ENCODE measurements around the gene C17orf100.
"Not testable (repeated sequence)": the region's sequence is repeated elsewhere in the genome, so short reads cannot be mapped to it uniquely, and the experiment has no call there.

C17orf100 gene

DNA sequence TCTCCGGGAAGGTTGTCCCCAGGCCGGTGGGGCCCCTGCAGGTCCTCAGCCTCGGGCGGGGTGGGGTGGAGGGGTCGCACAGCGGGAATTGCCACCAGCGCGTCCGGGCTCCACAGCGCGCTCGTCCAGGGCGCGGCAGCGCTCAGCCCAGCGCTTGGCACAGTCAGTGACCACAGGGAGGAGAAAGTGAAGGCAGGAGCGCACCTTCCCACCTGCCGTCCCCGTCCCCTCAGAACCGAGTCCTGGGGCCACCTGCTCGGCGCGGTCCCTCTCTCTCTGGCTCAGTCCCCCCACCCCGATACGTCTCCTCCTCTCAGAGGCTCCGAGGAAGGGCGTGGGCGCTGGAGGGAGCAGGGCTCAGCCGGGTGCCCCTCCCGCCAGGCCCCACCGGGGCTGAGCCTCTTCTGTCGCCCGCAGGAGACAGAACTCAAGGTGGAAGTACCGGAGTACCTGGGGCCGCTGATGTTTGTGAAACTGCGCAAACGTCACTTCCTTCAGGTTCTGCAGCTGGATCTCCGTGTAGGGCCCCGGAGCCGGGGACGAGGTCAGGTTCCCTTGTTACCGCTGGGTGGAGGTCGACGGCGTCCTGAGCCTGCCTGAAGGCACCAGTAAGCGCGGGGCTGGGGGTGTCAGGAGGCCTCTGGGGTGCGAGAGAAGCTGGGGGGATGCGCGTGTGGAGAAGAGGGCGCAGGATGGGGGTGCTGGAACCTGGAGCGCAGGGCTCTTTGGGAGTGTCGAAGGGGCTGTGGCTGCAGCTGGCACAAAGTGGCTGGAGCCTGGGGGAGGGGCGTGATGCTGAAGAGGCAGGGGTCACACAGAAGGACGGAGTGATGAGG is 5.5 kb downstream of the C17orf100 start:
- not testable (repeated sequence) for H3K36me3 Mint-ChIP-seq; H3K9me3 Mint-ChIP-seq; DNase-seq (ENCODE audit: low spot score in 2 of 2)
- H3K4me3 Mint-ChIP-seq: peak overlapping the region; percentile 73
- H3K4me1 Mint-ChIP-seq: peaks cover 56% of the 10 kb centered on the region
- H3K27ac Mint-ChIP-seq: peak overlapping the region; percentile 49
- ATAC-seq: peak; percentile 70

DNA sequence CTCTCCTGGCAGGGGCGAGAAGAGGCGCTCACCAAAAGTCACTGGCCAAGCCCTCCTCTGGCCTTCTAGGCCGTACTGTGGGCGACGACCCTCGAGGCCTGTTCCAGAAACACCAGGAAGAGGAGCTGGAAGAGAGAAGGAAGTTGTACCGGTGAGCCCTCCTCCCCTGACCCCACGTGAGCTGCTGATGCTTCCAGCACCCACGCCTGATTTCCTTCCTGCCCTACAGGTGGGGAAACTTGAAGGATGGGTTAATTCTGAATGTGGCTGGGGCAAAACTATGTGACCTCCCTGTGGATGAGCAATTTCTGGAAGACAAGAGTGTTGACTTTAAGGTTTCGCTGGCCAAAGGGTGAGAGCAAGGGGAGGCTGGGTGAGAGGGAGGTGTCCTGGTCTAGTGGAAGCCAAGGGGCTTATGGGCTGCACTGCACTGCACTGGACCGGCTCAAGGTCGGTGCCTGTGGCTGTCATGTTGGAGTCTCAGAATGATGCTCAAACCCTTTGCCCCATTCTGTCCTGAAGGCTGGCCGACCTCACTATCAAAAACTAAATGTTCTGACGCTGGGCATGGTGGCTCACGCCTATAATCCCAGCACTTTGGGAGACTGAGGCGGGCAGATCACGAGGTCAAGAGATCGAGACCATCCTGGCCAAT is 6.2 kb downstream of the C17orf100 start:
- Mint-ChIP-seq H3K36me3 (no peaks in the 10 kb centered on the region), H3K4me3 (peak overlapping the region; percentile 73), H3K9me3 (no peaks in the 10 kb centered on the region), H3K27ac (peak overlapping the region; percentile 49), H3K4me1 (peaks cover 52% of the 10 kb centered on the region)
- no peak for DNase-seq (ENCODE audit: low spot score in 2 of 2)
- no peak for ATAC-seq

DNA sequence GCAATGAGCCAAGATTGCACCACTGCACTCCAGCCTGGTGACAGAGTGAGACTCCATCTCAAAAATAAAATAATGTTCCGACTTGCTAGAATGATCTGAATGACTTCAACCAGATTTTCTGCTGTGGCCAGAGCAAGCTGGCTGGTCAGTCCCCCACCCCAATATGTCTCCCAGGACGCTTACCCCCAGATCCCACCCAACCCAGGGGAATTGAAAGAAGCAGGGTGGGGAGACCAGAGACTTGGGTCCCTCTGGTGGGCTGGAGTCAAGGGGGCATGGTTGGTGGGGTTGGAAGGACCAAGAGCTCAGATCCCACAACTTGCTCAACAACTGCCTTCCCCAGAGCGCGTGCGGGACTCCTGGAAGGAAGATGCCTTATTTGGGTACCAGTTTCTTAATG is 6.8 kb downstream of the C17orf100 start:
- H3K9me3 Mint-ChIP-seq; DNase-seq (ENCODE audit: low spot score in 2 of 2); H3K36me3 Mint-ChIP-seq; ATAC-seq; H3K27ac Mint-ChIP-seq: not testable (repeated sequence)
- H3K4me1 Mint-ChIP-seq: peaks cover 46% of the 10 kb centered on the region
- H3K4me3 Mint-ChIP-seq: peak overlapping the region; percentile 73

DNA sequence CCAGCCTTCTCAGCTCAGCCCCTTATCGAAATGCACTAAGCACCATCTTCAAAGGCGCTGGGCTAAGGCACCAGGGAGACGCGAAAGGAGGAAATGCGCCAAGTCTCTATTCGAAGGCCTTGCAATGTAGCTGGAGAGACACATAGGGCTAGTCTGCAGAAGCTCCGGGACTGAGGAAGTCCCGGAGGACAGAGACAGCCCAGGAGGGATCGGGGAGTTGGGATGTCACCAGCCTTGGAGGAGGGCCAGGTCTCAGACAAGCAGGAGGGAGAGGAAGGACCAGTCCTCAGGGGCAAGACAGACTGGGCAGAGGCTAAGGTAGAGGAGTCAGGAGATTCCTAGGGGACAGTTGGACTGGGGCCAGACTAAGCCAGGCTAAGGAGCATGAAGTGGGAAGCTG is 8.5 kb downstream of the C17orf100 start:
- Mint-ChIP-seq H3K9me3 (no peaks in the 10 kb centered on the region), H3K27ac (no peak overlapping the region), H3K36me3 (no peaks in the 10 kb centered on the region), H3K4me3 (peak overlapping the region; percentile 8), H3K4me1 (peaks cover 35% of the 10 kb centered on the region)
- DNase-seq (ENCODE audit: low spot score in 2 of 2): no peak
- no peak for ATAC-seq

DNA sequence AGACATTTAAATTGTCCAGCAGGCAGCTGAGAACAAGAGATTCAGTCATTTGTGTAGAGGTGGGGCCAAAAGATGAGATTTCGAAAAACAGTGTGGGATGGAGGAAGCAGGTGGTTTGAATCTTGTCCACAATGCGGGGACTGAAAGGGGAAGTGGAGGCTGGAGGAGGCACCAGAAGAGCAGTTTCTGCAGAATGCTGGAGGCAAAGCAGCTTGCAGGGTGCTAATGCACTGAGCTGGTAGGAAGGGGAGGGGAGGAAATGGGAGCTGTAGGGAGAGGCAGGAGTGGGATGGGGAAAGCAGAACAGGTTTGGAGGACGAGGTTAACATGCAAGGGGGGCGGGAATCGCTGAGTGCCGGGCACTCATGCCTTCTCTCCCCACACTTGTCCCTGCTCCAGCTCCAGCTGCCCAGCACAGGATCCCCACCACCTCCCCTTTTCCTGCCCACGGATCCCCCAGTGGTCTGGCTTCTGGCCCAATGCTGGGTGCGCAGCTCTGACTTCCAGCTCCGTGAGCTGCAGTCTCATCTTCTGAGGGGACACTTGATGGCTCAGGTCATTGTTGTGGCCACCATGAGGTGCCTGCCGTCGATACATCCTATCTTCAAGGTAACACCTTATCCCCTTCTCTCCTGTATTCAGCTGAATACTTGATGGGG is 9.4 kb downstream of the C17orf100 start:
- Mint-ChIP-seq H3K4me1 (peaks cover 30% of the 10 kb centered on the region), H3K36me3 (no peaks in the 10 kb centered on the region), H3K9me3 (no peaks in the 10 kb centered on the region), H3K4me3 (peak overlapping the region; percentile 8), H3K27ac (no peak overlapping the region)
- DNase-seq (ENCODE audit: low spot score in 2 of 2): no peak
- peak; percentile 77 for ATAC-seq

DNA sequence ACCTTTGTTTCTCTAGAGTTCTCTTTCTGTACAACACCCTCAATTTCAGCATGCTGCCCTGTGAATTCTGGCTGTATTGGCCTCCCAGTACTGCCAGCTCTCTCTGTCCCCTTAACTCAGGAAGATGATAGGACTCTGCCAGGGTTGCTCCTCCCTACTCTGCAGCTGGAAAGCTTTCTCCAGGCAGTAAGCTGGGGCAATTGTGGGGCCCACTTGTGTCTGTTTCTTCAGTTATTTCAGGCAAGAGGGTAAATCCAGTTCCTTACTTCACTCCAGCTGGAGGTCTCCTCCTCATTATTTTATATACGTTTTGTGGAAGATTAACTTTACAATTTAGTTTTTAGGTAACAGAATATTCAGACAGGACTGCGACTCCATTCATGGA is 9.9 kb downstream of the C17orf100 start:
- Mint-ChIP-seq H3K36me3 (no peaks in the 10 kb centered on the region), H3K4me1 (peaks cover 30% of the 10 kb centered on the region), H3K4me3 (peak overlapping the region; percentile 8), H3K27ac (no peak overlapping the region), H3K9me3 (no peaks in the 10 kb centered on the region)
- no peak for ATAC-seq
- no peak for DNase-seq (ENCODE audit: low spot score in 2 of 2)

DNA sequence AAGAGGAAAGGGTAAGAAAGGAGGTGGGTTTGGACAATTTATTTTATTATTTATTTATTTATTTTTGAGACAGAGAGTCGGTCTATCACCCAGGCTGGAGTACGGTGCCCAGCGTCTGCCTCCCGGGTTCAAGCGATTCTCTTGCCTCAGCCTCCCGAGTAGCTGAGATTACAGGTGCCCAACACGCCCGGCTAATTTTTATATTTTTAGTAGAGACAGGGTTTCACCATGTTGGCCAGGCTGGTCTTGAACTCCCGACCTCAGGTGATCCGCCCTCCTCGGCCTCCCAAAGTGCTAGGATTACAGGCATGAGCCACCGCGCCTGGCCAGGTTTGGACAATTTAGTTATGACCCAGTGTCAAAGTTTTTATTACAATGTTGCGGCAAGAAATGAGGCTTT is 11.6 kb downstream of the C17orf100 start:
- H3K4me3 Mint-ChIP-seq; H3K27ac Mint-ChIP-seq; H3K9me3 Mint-ChIP-seq; H3K36me3 Mint-ChIP-seq; ATAC-seq; DNase-seq (ENCODE audit: low spot score in 2 of 2): not testable (repeated sequence)
- peaks cover 28% of the 10 kb centered on the region for H3K4me1 Mint-ChIP-seq

DNA sequence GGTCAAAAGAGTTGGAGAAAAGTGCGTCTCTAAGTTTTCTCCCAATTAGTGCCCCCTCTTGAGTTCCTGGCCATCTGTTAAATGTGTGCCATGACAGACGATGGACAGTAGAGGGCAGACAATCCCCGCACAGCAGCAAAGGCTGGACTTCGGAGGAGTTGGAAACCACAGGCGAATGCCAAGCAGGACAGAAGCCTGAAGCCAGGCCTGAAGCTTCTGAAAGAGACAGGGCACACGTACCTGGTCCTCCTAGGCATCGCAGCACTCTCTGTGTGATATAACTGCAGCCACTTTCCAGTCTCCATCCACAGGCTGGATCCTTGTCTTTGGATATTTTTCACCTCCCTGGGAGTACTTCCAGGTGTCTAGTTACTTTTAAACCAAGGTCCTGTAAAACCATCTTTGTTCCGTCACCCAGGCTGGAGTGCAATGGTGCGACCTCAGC is 14.5 kb downstream of the C17orf100 start:
- no peak overlapping the region for H3K27ac Mint-ChIP-seq
- ATAC-seq (peak; percentile 73), DNase-seq (ENCODE audit: low spot score in 2 of 2) (peak in 1 of 2 donors; percentile 66)
- H3K36me3 Mint-ChIP-seq: no peaks in the 10 kb centered on the region
- H3K4me1 Mint-ChIP-seq: peaks cover 21% of the 10 kb centered on the region
- no peak overlapping the region for H3K4me3 Mint-ChIP-seq
- no peaks in the 10 kb centered on the region for H3K9me3 Mint-ChIP-seq

DNA sequence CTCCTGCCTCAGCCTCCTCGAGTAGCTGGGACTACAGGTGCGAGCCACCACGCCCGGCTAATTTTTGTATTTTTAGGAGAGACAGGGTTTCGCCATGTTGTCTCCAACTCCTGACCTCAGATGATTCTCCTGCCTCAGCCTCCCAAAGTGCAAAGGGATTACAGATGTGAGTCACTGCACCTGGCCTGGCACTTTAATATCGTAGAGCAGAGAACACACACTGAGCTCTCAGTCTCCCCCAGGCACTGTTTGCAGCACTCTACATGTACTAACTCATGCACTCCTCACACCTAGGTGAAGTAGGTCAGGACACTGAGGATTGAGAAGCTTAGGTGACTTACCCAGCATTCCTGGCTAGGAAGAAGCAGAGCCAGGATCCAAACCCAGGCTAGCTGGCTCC is 15.0 kb downstream of the C17orf100 start:
- H3K36me3 Mint-ChIP-seq: no peaks in the 10 kb centered on the region

DNA sequence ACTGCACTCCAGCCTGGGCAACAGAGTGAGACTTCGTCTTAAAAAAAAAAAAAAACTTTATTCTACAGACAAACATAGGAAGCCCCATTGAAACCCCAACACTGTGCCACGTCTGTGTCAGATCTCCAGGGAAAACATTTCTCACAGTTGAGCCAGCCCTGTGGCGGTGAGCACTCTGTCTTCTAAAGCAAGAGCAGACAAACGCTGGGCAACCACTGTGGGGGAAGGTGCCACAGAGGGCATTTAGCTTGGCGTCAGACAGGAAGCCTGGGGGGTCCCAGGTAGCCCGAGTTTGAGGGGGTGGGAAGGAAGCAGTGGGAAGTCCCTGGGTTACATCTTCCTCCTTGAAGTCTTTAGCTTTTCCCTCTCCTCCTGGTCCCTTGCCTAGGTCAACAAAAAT is 16.0 kb downstream of the C17orf100 start:
- Mint-ChIP-seq H3K4me1 (peaks cover 16% of the 10 kb centered on the region), H3K9me3 (no peaks in the 10 kb centered on the region), H3K27ac (peak overlapping the region; percentile 41), H3K4me3 (no peak overlapping the region), H3K36me3 (no peaks in the 10 kb centered on the region)
- DNase-seq (ENCODE audit: low spot score in 2 of 2) (no peak), ATAC-seq (peak; percentile 43)

More for the DNA sequence above, 15.0 kb downstream of the C17orf100 start:
- no peak for DNase-seq (ENCODE audit: low spot score in 2 of 2)
- Mint-ChIP-seq H3K9me3 (no peaks in the 10 kb centered on the region), H3K4me3 (no peak overlapping the region), H3K4me1 (peaks cover 16% of the 10 kb centered on the region), H3K27ac (no peak overlapping the region)
- ATAC-seq: no peak

DNA sequence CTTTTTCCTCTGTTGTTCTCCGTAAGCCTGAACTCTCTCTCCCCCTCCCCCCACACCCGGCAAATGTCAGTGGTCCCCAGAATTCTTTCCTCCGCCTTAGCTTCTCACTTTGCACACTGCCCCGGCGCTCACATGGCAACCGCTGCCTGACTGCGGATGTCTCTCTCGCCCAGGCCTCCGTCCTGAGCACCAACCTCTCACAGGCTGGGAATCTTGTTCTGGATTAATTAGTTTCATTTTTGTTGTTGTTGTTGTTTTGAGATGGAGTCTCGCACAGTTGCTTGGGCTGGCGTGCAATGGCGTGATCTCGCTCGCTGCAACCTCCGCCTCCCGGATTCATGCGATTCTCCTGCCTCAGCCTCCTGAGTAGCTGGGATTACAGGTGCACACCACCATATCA is 16.7 kb downstream of the C17orf100 start:
- Mint-ChIP-seq H3K36me3 (no peaks in the 10 kb centered on the region), H3K27ac (peak overlapping the region; percentile 41), H3K9me3 (no peaks in the 10 kb centered on the region), H3K4me3 (no peak overlapping the region), H3K4me1 (peaks cover 16% of the 10 kb centered on the region)
- no peak for ATAC-seq
- no peak for DNase-seq (ENCODE audit: low spot score in 2 of 2)

DNA sequence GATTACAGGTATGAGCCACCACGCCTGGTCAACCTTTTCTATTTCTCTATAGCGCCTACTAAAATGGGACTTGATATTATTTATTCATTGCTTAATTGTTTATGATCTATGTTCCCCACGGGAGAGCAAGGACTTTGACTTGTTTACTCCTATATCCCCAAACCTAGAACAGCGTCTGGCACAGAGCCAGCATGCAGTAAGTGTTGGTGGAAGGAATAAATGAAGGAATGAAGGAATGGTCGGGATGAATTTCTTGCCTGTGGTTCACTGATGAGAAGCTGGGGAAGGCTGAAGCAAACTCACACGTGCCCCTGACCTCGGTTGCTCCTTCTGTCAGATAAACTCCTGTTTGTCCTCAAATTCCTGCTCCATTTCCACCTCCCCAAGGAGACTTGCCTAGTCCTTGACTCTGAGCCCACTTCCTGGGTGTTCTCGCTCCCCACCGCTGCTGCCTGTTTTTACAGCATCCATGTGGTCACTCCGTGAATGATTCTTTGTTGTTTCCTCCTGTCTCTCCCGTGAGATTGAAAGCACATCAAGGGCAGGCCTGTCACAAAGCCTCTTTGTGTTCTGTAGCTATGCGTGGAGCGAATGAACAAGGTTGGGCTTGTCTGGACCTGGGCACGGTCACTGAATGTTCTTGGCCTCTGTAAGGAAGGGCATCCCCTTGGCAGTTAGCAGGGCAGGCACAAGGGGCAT is 17.3 kb downstream of the C17orf100 start:
- DNase-seq (ENCODE audit: low spot score in 2 of 2) (no peak), ATAC-seq (no peak)
- Mint-ChIP-seq H3K4me1 (peaks cover 16% of the 10 kb centered on the region), H3K36me3 (no peaks in the 10 kb centered on the region), H3K27ac (no peak overlapping the region), H3K9me3 (no peaks in the 10 kb centered on the region), H3K4me3 (no peak overlapping the region)

DNA sequence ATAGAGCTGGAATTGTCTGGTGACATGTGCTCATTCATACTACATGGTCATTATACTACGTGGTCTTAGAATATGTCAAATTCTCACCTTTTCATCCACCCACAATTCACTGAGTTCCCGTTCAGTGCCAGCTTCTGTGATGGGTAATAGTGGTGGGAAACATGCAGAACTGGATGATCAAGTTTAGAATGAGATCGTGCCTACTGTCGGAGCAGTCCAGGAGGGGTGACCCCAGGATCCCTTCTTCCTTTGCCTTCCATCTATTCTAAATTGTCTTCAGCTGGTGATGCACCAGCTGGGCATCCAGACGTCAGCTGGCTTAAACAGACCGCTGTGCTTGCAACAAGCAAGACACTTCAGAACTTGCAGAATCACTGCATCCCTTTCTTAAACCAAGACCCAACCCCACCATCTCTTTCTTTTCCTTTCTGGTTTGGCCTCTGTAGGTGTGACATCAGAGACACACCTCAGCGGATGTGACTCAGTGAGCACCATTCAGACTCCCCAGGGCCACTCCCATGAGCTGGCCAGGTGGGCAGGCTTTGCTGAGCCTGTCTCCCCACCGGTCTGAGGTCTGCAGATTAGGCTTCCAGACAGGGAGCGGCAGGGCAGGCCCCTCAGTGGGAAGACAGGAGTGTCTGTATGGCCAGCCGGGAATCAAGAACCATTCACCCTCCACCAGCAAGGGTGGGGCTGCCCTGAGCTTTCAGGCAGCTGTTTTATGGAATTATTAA is 18.1 kb downstream of the C17orf100 start:
- Mint-ChIP-seq H3K4me3 (no peak overlapping the region), H3K36me3 (no peaks in the 10 kb centered on the region), H3K27ac (no peak overlapping the region), H3K9me3 (no peaks in the 10 kb centered on the region), H3K4me1 (peaks cover 16% of the 10 kb centered on the region)
- ATAC-seq: peak; percentile 56
- DNase-seq (ENCODE audit: low spot score in 2 of 2): no peak

DNA sequence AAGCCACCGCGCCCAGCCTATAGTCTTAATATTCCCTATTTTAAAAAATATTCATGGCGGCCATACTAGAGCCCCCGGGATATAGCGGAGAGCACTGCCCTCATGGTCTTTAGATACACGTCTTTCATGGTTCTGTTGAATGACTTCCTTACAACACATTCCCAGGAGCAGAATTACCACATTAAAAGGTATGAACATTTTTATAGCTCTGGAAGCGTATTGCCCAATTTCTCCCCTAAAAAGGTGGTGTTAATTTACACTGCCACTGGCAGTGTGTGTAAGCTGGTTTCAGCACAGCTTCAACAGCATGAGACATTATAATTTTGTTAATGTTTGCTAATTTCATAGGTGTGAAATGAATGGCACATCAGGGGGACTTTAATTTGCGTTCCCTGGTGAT is 19.0 kb downstream of the C17orf100 start:
- Mint-ChIP-seq H3K9me3 (no peaks in the 10 kb centered on the region), H3K36me3 (no peaks in the 10 kb centered on the region), H3K27ac (no peak overlapping the region), H3K4me3 (no peak overlapping the region), H3K4me1 (peaks cover 16% of the 10 kb centered on the region)
- DNase-seq (ENCODE audit: low spot score in 2 of 2) (no peak), ATAC-seq (no peak)

DNA sequence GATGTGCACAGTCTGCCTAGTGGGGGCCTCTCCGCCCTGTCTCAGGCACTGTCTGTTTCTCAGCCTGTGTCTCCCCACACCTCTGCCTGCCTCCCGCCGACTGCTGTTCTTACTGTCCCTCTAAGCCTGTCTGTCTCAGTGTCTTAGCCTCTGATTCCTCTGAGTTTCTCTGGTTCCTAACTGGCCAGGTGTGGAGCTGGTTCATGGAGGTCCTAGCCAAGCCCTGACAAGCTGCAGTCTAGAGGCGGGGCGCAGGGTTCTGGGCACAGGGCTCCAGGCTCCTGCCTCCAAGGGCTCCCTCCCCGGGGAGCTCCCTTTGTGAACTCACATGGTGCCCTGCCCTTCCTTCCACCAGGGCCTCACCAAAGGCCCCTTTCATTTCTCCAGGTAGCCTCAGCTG is 19.4 kb downstream of the C17orf100 start:
- ATAC-seq: no peak
- Mint-ChIP-seq H3K4me3 (no peak overlapping the region), H3K27ac (no peak overlapping the region), H3K4me1 (peaks cover 16% of the 10 kb centered on the region), H3K36me3 (no peaks in the 10 kb centered on the region), H3K9me3 (no peaks in the 10 kb centered on the region)
- DNase-seq (ENCODE audit: low spot score in 2 of 2): no peak
